Femur (tissue), 1 donor: ENCODE measurements around the gene RPIA.
"Not testable (repeated sequence)": the region's sequence is repeated elsewhere in the genome, so short reads cannot be mapped to it uniquely, and the experiment has no call there.

Experiments used
- DNase-seq: peaks from one replicate; pipeline ENCODE4 v3.0.0-alpha.2; 2017

RPIA gene

DNA sequence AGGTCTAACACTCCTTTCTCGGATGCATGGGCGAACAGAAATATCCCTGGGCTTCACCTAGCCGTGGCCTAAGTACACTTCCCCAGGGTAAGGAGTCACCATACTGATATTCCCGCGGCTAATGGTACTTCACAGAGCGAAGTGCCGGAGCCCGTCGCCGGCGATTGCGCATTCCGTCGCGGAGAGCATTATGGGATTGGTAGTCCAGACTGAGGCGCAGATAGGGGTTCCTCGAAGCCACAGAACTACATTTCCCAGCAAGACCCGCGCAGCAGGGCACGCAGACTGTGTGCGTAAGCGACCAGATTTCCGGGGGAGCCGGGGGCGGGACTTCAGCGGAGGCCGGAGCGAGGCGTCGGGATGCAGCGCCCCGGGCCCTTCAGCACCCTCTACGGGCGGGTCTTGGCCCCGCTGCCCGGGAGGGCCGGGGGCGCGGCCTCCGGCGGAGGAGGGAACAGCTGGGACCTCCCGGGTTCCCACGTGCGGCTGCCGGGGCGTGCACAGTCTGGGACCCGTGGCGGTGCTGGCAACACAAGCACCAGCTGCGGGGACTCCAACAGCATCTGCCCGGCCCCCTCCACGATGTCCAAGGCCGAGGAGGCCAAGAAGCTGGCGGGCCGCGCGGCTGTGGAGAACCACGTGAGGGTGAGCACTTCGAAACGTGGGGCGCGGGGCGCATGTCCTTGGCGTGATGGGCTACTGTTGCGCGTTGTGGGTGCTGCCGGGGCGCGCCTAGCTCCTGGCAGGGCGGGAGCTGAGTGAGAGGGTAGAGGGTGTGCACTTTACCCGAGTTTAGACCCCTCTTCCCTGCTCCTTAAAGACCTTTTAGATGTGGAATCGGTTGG is at the start of gene RPIA:
TSS of gene RPIA (plus strand) at position 335 of the 845 bp plus-strand sequence. CDS start at position 361, 26 bp downstream.
- DNase-seq, result peak; percentile 99

DNA sequence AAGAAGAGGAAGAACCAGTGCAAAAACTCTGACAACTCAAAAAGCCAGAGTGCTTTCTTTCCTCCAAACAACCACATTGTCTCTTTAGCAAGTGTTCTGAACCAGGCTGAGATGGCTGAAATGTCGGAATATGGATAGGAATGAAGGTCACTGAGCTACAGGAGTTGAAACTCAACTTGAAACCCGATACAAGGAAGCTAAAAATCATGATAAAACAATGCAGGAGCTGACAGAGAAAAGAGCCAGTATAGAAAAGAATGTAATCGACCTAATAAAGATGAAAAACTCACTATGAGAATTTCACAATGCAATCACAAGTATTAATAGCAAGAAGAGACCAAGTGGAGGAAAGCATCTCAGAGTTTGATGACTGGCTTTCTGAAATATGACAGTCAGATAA is 49.2 kb upstream of the RPIA start:
- DNase-seq, result no peak

DNA sequence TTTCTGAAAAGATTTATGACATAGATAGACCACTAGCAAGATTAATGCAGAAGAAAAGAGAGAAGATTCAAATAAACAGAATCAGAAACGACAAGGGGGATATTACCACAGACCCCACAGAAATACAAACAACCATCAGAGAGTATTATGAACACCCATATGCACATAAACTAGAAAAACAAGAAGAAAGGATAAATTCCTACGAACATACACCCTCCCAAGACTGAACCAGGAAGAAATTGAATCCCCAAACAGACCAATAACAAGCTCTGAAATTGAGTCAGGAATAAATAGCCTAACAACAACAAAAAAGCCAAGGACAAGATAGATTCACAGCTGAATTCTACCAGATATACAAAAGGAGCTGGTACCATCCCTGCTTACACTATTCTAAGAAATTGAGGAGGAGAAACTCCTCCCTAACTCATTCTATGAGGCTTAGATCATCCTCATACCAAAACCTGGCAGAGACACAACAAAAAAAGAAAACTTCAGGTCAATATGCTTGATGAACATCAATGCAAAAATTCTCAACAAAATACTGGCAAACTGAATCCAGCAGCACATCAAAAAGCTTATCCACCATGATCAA is 46.1 kb upstream of the RPIA start:
- DNase-seq, result not testable (repeated sequence)

DNA sequence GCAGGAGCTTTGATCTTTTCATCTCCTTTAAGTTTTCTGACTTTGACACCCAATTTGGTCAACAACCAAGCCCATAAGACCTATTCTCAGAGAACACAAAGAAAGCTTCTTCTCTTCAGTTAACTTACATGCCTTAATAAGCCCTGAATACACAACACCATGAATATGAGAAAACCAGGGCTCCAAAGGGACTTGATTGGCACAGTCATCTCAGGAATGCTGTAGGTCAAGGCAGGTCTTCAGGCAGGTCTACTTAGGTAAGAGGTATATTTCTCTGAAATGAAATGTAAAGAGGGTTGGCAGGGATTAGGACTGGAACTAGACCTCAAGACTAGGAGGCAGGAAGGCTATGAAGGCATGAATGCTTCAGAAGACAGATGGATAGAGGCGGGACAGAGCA is 39.8 kb upstream of the RPIA start:
- no peak for DNase-seq

DNA sequence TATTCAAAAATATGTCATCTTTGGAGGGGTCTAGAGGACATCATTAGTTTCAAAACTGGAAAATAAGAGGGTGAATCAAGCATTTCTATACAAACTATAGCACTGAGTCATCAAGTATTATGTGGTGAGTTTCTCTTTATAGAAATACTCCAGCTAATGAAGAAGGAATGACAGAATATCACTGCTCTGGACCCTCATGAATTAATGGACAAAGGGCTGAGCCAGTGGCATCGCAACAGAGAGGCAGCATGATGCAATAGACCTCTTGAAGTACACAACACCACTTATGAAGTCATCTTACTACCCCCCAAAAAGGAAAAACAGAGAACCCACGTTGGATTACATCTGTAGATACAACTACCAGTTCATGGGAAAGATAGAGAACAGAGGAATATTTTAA is 36.8 kb upstream of the RPIA start:
- no peak for DNase-seq

DNA sequence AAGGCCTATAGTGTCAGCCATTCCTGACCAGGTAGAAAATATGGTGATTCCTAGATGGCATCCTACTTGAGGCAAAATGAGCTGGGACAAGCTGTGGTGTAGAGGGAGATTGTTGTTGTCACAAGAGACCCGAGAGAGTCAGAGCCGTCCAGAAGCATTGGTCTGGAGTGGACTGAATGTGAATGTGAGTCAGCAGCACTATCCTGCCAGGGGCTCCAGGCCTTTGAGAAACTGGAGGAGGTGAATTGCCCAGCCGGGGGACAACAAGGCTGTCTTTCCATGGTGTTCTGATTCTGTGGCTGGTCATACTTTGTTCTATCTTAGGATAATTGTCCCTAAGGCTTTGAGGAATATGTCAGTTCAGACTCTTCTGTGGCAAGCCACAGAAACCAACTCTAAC is 34.8 kb upstream of the RPIA start:
- peak; percentile 43 for DNase-seq

DNA sequence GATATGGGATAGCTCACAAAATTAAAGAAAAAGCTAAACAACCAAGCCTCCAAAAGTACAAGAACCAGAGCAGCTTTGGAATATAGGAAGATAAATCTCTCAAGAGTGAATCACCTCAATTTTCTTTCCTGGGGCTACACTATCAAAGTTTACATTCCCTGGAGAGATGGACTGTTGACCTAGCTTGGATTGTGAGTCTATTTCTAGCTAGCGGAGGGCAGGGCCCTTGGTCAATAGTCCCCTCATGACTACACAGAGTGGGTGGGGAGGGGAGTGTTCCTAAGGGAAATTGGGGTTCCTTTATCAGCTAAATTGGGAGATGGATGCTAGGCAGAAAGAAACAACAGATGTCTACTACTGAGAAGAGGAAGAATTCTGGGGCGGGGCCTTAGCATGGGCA is 34.3 kb upstream of the RPIA start:
- DNase-seq, result no peak

DNA sequence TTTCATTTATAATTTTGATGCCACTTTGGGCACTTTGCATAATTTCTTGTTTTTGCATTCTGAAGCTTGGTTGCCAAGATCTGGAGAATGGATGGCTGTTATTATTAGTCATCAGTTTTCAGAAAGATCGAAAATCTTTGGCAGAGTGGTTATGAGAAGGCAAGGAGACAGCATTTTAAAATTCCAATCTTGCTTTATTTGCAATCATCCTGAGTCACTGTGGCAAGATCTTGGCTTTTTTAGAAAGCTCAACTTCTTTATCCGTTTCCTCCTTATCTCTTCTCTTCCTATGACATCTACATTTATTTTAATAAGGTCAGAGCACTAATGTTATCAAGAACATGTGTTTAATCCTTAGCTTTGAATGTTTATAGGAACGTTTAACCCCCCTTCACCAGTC is 33.1 kb upstream of the RPIA start:
- DNase-seq, result no peak

DNA sequence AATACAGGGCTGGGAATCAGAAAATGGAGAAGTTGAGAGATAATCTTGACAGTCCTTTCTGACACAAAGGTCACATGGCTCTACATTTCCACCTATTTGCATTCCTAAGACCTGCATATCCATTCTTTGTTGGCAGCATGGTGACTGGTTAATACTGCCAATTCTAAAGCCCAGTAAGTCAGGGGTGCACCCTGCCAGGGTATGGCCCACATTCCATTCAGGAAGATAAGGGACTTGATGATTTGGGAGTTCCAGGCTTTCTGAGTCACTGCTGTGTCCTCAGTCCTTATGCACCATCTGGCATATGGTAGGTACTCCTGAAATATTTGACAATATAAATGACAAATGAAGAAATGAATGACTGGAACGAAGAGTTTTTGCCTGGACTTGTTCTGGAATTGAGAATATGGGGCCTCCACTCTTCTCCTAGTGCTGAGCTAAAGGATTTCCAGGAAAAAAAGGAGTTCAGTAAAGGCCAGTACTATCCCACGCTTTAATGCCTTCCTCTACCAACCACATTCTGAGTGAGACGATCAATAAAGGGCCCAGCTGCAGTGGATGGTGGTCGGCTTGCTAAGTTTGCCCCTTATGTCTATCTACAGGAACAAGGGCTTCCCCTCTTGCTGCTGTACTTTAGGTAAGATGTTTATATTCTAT is 32.5 kb upstream of the RPIA start:
- no peak for DNase-seq

DNA sequence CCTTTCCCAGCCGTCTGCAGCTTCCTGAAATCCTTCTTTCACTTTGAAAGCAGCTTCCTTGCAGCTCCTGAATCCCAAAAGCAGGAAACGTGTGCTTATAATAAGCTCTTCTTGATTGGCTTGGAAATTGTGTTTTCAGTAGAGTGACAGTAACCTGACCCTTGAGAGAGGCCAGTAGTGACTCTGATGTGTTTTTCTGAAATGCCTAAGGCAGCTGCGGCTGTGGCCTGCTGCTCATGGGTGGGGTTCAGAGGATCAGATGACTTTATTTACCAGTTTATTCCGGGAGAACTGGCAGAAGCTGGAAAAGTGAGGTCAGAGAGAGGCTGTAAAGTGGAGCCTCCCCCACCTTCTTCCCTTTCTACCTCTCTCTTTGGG is 31.9 kb upstream of the RPIA start:
- DNase-seq, result peak; percentile 60

DNA sequence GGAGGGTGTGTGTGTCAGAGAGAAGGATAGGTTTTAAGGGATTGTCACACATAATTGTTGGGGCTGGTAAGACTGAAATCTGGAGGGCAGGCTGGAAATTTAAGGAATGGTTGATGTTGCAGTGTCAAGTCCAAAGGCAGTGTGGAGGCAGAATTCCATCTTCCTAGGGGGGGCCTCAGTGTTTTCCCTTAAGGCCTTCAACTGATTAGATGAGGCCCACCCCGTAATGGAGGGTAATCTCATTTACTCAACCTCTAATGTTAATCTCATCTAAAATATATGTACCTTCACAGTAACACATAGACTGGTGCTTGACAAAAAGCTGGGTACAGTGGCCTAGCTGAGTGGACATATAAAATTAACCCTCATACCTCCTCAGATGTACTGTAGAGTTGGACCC is 30.9 kb upstream of the RPIA start:
- DNase-seq, result no peak

DNA sequence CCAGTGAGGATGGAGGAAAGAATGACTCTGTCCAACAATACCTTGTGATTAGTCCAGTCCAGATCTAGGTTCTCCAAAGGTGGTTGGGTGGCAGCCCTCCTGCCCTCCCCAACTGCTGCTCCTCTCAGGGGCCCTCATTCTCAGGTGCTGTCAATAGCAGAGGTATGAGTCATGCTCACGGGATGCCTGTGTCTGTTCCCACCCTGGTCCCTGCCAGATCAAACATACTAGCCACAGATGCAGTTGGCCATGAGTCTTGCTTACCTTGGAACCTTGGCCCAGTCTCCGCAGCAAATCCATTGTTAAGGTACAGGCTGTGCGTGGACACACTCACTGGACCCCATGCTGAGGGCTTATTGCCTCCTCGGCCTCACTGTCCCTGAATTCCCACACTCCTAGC is 24.9 kb upstream of the RPIA start:
- DNase-seq, result no peak

DNA sequence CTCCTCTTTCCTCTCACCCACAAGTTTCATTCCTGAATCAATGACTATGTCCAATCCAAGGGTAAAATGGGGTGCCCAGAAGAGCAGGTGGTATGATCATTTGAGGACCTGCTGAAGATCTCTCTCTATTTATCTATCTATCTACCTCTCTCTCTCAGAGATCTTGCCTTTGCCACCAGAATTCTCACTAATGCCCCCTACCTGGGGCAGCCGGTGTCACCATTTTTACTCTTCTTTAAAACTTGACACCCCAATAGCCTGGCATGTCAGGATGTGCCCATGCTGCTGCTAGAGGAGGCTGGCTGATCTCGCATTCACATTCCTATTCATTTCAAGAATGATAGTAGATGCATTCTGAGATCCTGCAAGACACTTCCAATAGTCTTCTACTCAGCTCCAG is 24.3 kb upstream of the RPIA start:
- DNase-seq, result no peak

DNA sequence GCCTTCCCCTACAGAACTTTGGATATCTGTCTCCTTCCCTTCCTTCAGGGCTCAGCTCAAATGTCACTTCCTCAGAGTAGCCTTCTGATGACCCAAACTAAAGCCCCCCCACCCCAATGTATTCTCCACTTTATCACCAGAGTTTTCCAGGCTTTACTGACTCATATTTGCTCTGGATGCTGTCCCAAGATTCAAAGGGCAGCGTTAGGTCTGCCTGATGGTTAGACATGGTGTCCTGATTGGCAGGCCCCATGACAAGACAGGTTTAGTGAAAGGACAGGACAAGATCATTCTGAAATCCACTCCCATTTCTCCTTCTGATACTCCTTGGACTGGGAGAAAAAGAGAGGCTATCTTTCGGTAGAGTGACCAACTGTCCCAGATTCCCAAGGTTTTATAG is 22.6 kb upstream of the RPIA start:
- DNase-seq, result no peak

DNA sequence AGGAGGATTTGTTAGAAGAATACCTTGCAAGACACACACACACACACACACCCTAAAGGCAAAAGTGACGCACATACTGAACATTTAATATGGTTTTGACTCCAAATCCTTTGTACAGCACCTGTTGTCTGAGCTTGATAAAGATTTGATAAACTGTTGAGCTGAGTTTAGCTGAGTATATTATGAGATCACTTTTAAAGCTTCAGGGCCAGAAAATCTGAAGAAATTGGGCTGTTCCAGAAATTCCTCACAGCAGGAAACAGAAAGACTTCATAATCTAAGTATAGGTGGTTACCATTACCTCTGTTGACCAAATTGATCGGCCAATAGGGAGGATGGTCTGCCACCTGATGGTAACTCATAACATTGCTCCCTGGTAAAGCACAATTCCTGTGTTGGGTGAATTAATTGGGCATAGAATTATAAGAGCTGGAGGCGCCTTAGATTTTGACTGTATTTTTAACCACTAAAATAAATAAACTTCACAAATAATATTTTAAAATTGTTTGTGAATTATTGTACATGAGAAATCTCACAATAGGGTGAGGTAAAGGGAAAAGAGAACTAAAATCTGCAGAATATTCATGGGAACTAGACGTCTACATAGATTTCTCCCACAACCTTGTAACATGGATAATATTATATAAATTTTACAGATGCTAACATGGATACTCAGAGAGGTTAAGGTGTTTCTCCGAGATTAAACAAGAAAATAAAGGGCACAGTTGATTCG is 21.8 kb upstream of the RPIA start:
- DNase-seq, result no peak

DNA sequence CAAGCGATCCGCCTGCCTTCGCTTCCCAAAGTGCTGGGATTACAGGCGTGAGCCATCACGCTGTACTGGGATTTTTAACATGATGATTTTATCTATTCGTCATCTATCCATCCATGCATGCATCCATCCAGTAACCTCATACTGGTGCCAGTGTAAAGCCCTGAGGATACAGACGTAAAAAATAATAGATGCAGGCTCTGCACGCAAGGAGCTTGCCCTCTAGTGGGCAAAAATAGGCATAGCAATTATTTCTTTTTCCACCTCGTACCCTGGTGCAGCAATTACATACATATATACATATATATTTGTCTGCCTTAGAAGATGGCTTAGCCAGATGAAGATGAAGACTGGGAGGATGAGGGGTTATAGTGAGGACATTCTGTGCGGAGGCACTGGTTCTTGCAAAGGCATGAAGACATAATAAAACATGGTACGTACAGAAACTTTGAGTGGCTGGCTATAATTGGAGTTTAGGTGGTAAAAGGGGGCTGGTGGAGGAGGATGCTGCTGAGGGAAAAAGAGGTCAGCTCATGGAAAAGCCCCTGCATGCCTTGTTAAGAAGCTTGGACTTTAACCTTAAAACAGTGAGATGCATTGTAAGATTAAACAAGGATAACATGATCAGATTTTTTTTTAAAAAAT is 19.6 kb upstream of the RPIA start:
- no peak for DNase-seq

DNA sequence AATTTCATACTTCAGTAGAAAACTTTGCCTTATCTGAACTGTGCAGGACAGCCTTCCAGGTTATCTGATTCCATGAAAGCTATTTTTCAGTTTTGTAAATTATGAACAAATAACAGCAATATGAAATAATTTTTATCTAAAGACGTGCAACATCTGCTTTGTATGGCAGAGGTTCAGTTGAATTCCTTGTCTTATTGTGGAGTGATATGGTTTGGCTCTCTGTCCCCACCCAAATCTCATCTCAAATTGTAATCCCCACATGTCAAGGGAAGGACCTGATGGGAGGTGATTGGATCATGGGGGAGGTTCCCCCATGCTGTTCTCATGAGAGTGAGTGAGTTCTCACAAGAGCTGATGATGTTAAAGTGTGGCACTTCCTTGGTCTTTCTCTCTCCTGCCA is 18.1 kb upstream of the RPIA start:
- no peak for DNase-seq

DNA sequence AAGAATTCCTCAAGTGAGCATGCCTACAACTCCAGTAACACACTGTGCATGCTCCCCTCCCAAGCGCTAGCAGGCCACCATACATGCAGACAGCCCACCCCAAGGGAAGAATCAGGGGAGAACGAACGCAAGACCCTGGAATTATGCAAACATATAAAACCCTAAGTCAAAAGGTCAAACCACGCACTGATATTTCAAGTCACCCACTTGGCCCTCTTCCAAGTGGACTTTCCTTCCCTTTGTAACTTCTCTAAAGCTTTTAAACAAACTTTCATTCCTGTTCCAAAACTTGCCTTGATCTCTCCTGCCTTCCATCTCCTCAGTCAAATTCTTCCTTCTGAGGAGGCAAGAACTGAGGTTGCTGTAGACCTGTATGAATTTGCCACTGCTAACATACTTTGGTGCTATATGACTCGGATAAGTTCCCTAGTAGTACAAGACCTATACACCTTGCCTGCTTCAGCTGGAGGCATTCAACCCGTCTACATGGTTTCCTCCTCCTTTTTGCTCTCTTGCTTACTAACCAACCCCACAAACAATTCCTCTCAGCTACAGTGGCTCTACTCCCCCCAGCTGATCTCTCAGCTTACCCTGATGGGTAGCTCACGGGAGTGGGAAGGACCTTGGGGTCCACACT is 11.1 kb upstream of the RPIA start:
- DNase-seq, result no peak

DNA sequence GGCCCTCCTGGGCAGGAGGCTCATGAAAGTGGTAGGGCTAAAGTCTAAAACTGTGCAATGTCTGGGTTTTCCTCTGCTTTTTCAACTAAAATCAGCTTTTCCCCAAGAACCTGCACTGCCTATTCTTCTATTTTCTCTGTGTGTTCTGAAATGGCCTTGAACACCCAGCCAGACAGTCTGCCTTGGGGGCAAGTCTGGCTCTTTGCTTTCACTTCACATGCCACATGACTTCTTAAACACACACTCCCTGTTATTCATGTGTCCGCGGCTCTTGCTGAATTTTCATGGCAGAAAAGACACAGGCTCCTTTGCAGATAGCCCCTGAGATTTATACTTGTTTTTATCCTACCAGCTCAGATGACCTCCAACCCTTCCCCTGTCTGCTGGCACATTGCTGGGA is 10.6 kb upstream of the RPIA start:
- DNase-seq, result no peak

DNA sequence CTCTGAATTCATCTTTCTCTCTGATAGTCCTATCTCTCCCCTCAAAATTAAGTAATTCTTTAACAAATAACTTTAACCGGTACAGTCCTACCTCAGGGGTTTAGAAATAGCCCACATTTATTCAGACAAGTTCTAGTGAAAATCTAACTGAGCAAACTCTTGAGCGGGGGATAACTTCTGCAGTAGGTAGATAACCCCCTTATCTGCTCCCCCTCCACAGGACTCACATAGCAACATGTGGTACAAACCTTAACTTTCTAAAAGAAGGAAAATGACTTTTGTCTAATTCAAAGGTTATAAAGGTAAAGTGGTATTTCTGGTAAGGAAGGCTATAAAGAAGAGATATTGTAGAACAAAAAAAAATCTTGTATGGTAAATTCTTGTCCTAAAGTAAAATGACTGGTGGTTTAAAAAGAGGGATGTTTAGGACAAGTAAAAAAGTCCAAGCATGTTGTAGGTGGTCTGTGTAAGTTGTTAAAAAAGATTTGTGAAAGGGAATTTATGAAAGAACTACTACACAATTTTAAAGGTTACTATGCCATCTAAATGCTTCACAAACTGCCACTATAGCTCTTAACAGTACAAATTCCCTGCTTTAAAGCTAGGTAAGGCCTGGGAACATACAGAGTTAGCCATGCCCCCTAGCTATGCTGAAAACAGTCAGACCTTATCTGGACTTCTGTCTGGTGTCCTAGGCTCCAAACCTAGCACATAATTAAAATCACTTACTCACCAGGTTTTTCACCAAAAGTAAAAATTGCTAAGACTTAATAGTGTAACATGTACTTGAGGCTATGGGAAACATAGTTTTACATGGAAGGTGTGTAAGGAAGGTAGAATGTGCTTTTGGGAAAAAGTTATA is 8.1 kb upstream of the RPIA start:
- no peak for DNase-seq

DNA sequence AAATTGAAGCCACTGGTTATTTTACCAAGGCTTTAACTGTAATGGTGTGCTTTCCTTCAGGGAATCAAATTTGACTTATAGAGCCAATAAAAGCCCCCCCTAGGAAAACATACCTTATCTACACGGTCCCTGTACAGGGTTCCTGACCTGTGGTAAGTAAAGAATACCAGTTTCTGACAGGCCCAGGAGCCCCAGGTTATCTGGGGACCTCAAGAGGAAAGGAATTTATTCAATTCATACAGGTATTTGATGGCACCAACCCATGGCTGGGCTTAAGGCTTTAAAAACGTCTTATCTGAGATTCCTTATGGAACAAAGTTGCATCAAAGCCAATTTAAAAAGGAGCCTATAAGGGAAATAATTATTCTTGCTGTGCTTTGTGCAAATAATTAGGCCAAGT is 7.0 kb upstream of the RPIA start:
- DNase-seq, result no peak

DNA sequence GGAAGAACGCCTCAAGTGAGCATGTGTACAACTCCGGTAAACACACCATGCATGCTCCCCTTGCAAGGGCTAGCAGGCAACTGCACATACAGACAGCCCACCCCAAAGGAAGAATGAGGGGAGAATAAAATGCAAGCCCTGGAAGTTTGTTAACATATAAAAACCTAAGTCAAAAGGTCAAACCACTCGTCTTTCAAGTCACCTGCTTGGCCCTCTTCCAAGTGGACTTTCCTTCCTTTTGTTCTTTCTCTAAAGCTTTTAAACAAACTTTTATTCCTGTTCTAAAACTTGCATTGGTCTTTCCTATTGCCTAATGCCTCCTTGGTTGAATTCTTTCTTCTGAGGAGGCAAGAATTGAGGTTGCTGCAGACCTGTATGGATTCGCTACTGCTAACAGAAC is 5.2 kb upstream of the RPIA start:
- DNase-seq, result no peak
